NT2/D1 (cell line): ENCODE data around the gene RAB43.

Experiments used
- SUZ12 ChIP-seq: IDR thresholded peaks from 2 replicates; pipeline ENCODE4 v1.6.1; 2011; ENCODE audit not compliant: insufficient read length, insufficient read depth; ENCODE audit errors: extremely low read depth
- YY1 ChIP-seq: IDR thresholded peaks from 2 replicates; pipeline ENCODE4 v1.6.1; 2011; ENCODE audit not compliant: insufficient read length, insufficient read depth

- TF ChIP-seq SUZ12, result no peak
- no peak for TF ChIP-seq YY1
Measured at GRCh38 chr3:129070086-129070885, 51.3 kb downstream of the RAB43 start.
